Stomach (tissue), 4 donors: ENCODE measurements around the gene RAB27A.
"Not testable (repeated sequence)": the region's sequence is repeated elsewhere in the genome, so short reads cannot be mapped to it uniquely, and the experiment has no call there.

Experiments
- CTCF ChIP-seq, 7 experiments: fragments of 450-650 bp in 4 of 7; fragments of 200-600 bp in 3 of 7; sonication (generic) in 3 of 7; IDR thresholded peaks; one replicate each; pipeline ENCODE4 v1.5.1; 2016 to 2019; ENCODE audit warnings: antibody characterized with exemption in 7 of 7, control low read depth in 2 of 7, mild to moderate bottlenecking in 1 of 7
- EP300 ChIP-seq: sonication (generic); formaldehyde crosslinking; IDR thresholded peaks from one replicate; pipeline ENCODE4 v1.6.1; 2017; ENCODE audit warnings: antibody characterized with exemption
- POLR2A ChIP-seq, 4 donors: fragments of 450-650 bp; IDR thresholded peaks; one replicate each; pipeline ENCODE4 v1.6.1; 2016; ENCODE audit warnings: antibody characterized with exemption in 4 of 4, control low read depth in 2 of 4, mild to moderate bottlenecking in 1 of 4, moderate library complexity in 1 of 4
- POLR2AphosphoS5 ChIP-seq, 3 donors: sonication (generic); formaldehyde crosslinking; IDR thresholded peaks; one replicate each; pipeline ENCODE4 v1.6.1; 2016; ENCODE audit warnings: antibody characterized with exemption in 3 of 3

GRCh38 chr15:55249885-55250284 is 39.7 kb downstream of the RAB27A start:
- TF ChIP-seq CTCF (IDR thresholded peaks at IDR 0.05); POLR2AphosphoS5 (IDR thresholded peaks at IDR 0.05); POLR2A (IDR thresholded peaks at IDR 0.05); EP300: not testable (repeated sequence)
